Lower leg skin (tissue), 4 donors: ENCODE measurements around the gene CAMKK2. TPM values are rescaled to one million over a fixed set of nuclear protein-coding genes. Genes with fewer than 3 reads are reported as not detected.

Experiments
- DNase-seq, 2 donors: peaks; one replicate each; pipeline ENCODE4 v3.0.0-alpha.2; 2019; ENCODE audit warnings: low spot score in 2 of 2
- H3K4me3 ChIP-seq: fragments of 200-600 bp; sonication (generic); 2 replicates; pipeline ENCODE4 v1.5.1; 2017; ENCODE audit warnings: mild to moderate bottlenecking, low read depth; ENCODE audit not compliant: poor library complexity, severe bottlenecking
- CTCF ChIP-seq, 3 donors: fragments of 450-650 bp; IDR thresholded peaks; one replicate each; pipeline ENCODE4 v1.5.1; 2016; ENCODE audit warnings: antibody characterized with exemption in 3 of 3, mild to moderate bottlenecking in 3 of 3, moderate library complexity in 2 of 3
- POLR2A ChIP-seq, 2 donors: fragments of 450-650 bp; IDR thresholded peaks; one replicate each; pipeline ENCODE4 v1.6.1; 2016 to 2017; ENCODE audit warnings: antibody characterized with exemption in 2 of 2, mild to moderate bottlenecking in 1 of 2, moderate library complexity in 1 of 2
- WGBS, 2 donors: methylation state at CpG; one replicate each; pipeline ENCODE4 v1.1.5; 2018; 5-methylcytosine and 5-hydroxymethylcytosine counted together
- intact Hi-C: fragments of 100-400 bp; cut with DNase I; formaldehyde crosslinking; loops from one replicate; pipeline ENCODE4 v1.15.0; 2023; ENCODE audit warnings: low total_unique reads
- total RNA-seq, 4 donors: library from RNA; depleted of rRNA; stranded (reverse); fragments of >200 nt; gene quantifications; one replicate each; pipeline ENCODE4 v1.1.0, GENCODE V29; 2016

Gene CAMKK2
- total RNA-seq, 4 donors from 2014 or later: 18.2 to 31.4 (median 21.5) TPM

- DNase-seq: no peak
- no peak for TF ChIP-seq CTCF (IDR thresholded peaks at IDR 0.05)
- TF ChIP-seq POLR2A (IDR thresholded peaks at IDR 0.05): no peak
- WGBS, 2 donors: 94 to 97% methylated on average over 5 of the region's 5 CpGs
- H3K4me3 ChIP-seq: no peak overlapping the region
- intact Hi-C loops: no loop called here
Observed at GRCh38 chr12:121217761-121218160, 78.7 kb downstream of the CAMKK2 start.

GRCh38 chr12:121217063-121217462, 79.4 kb downstream of the CAMKK2 start:
- no peak for DNase-seq
- no peak overlapping the region for H3K4me3 ChIP-seq
- WGBS, 2 donors: 83 to 92% methylated on average over 8 of the region's 8 CpGs
- TF ChIP-seq POLR2A (IDR thresholded peaks at IDR 0.05): no peak
- no peak for TF ChIP-seq CTCF (IDR thresholded peaks at IDR 0.05)
- intact Hi-C loops: no loop called here

GRCh38 chr12:121216102-121216501, 80.4 kb downstream of the CAMKK2 start:
- 96 to 97% methylated on average over 4 of the region's 4 CpGs for WGBS, 2 donors

GRCh38 chr12:121214855-121215745, 81.4 kb downstream of the CAMKK2 start:
- TF ChIP-seq CTCF (IDR thresholded peaks at IDR 0.05) (no peak), POLR2A (IDR thresholded peaks at IDR 0.05) (no peak)
- WGBS, 2 donors: 60% methylated on average over 14 of the region's 14 CpGs
- DNase-seq: peak in 1 of 2 donors; percentile 48
- H3K4me3 ChIP-seq: no peak overlapping the region
- intact Hi-C loops: no loop called here

More at GRCh38 chr12:121216102-121216501, 80.4 kb downstream of the CAMKK2 start:
- H3K4me3 ChIP-seq: no peak overlapping the region
- intact Hi-C loops: no loop called here
- TF ChIP-seq POLR2A (IDR thresholded peaks at IDR 0.05) (no peak), CTCF (IDR thresholded peaks at IDR 0.05) (no peak)
- DNase-seq: no peak

GRCh38 chr12:121214166-121214777, 82.2 kb downstream of the CAMKK2 start:
- WGBS, 2 donors: 73 to 80% methylated on average over 11 of the region's 11 CpGs
- intact Hi-C loops: no loop called here
- no peak for DNase-seq
- no peak overlapping the region for H3K4me3 ChIP-seq
- TF ChIP-seq POLR2A (IDR thresholded peaks at IDR 0.05) (no peak), CTCF (IDR thresholded peaks at IDR 0.05) (no peak)
